Hepatocyte (in vitro differentiated cells): Measurements from ENCODE around the gene ARL15. TPM values are rescaled to one million over a fixed set of nuclear protein-coding genes. Genes with fewer than 3 reads are reported as not detected.

Source experiments
- DNase-seq: peaks from one replicate; pipeline ENCODE4 v3.0.0-alpha.2; 2016; ENCODE audit warnings: low spot score
- H2AFZ ChIP-seq: fragments of 200-600 bp; sonication (generic); 2 replicates; pipeline ENCODE4 v1.6.0; 2016; ENCODE audit warnings: antibody characterized with exemption, mild to moderate bottlenecking
- H3K27ac ChIP-seq: fragments of 200-600 bp; sonication (generic); 2 replicates; pipeline ENCODE4 v1.5.1; 2016; ENCODE audit warnings: mild to moderate bottlenecking
- H3K27me3 ChIP-seq: fragments of 200-600 bp; sonication (generic); 2 replicates; pipeline ENCODE4 v1.6.1; 2016
- H3K36me3 ChIP-seq: fragments of 200-600 bp; sonication (generic); replicated peaks from 2 replicates; pipeline ENCODE4 v1.5.1; 2016; ENCODE audit warnings: low read depth; ENCODE audit not compliant: insufficient read depth
- H3K4me1 ChIP-seq: fragments of 200-600 bp; sonication (generic); 2 replicates; pipeline ENCODE4 v1.5.1; 2016; ENCODE audit warnings: mild to moderate bottlenecking, moderate library complexity; ENCODE audit not compliant: insufficient read depth
- H3K4me2 ChIP-seq: fragments of 200-600 bp; sonication (generic); 2 replicates; pipeline ENCODE4 v1.6.0; 2016
- H3K4me3 ChIP-seq: fragments of 200-600 bp; sonication (generic); 2 replicates; pipeline ENCODE4 v1.5.1; 2016; ENCODE audit warnings: mild to moderate bottlenecking
- H3K79me2 ChIP-seq: fragments of 200-600 bp; sonication (generic); 2 replicates; pipeline ENCODE4 v1.6.0; 2017; ENCODE audit warnings: mild to moderate bottlenecking
- H3K9me2 ChIP-seq: fragments of 200-600 bp; sonication (generic); replicated peaks from 2 replicates; pipeline ENCODE4 v1.6.0; 2017; ENCODE audit warnings: mild to moderate bottlenecking; ENCODE audit not compliant: insufficient read depth
- H3K9me3 ChIP-seq: fragments of 200-600 bp; sonication (generic); 2 replicates; pipeline ENCODE4 v1.5.1; 2016; ENCODE audit warnings: low read depth, mild to moderate bottlenecking
- H4K20me1 ChIP-seq: fragments of 200-600 bp; sonication (generic); 2 replicates; pipeline ENCODE4 v1.6.0; 2016; ENCODE audit warnings: mild to moderate bottlenecking; ENCODE audit not compliant: insufficient read depth, poor library complexity, severe bottlenecking
- CTCF ChIP-seq: fragments of 200-600 bp; sonication (generic); IDR thresholded peaks from 2 replicates; pipeline ENCODE4 v1.5.1; 2016; ENCODE audit warnings: antibody characterized with exemption, mild to moderate bottlenecking; ENCODE audit not compliant: poor library complexity
- EZH2 ChIP-seq: fragments of 200-600 bp; sonication (generic); IDR thresholded peaks from 2 replicates; pipeline ENCODE4 v1.6.1; 2016; ENCODE audit warnings: antibody characterized with exemption, mild to moderate bottlenecking, borderline replicate concordance
- EZH2phosphoT487 ChIP-seq: fragments of 200-600 bp; sonication (generic); IDR thresholded peaks from one replicate; pipeline ENCODE4 v1.6.1; 2018; ENCODE audit warnings: antibody characterized with exemption, mild to moderate bottlenecking, low read depth, moderate library complexity; ENCODE audit not compliant: unreplicated experiment, severe bottlenecking
- WGBS: methylation state at CpG from one replicate; pipeline ENCODE4 v1.1.6; 2016; ENCODE audit warnings: low lambda C conversion rate; ENCODE audit errors: missing lambda C conversion rate; 5-methylcytosine and 5-hydroxymethylcytosine counted together
- polyA plus RNA-seq: library from polyadenylated mRNA; unstranded; fragments of >200 nt; fragmentation: Nextera tagmentation; extraction: Ambion mirVana; gene quantifications from 2 replicates; pipeline ENCODE4 v1.2.1, GENCODE V29; 2016
- total RNA-seq: library from RNA; depleted of rRNA; stranded (reverse); fragments of >200 nt; gene quantifications from 2 replicates; pipeline ENCODE4 v1.2.3, GENCODE V29; 2014

Gene ARL15
- total and polyA plus RNA-seq, 2 experiments from 2014 or later: 13.3 to 66.3 TPM

- H3K4me2 ChIP-seq: no peak overlapping the region
- H3K9me3 ChIP-seq: no peaks in the 10 kb centered on the region
- H3K27me3 ChIP-seq: no peaks in the 10 kb centered on the region
- no peaks in the 10 kb centered on the region for H3K79me2 ChIP-seq
- no peak for TF ChIP-seq EZH2
- no peak for TF ChIP-seq CTCF
- no peak for TF ChIP-seq EZH2phosphoT487
- no peak overlapping the region for H3K4me3 ChIP-seq
- no peaks in the 10 kb centered on the region for H4K20me1 ChIP-seq
- no peak overlapping the region for H3K27ac ChIP-seq
- H3K36me3 ChIP-seq: no peaks in the 10 kb centered on the region
- no peaks in the 10 kb centered on the region for H3K9me2 ChIP-seq
- H3K4me1 ChIP-seq: no peaks in the 10 kb centered on the region
- 100% methylated on average over 1 of the region's 1 CpG for WGBS
- DNase-seq: no peak
- no peak overlapping the region for H2AFZ ChIP-seq
Measured at GRCh38 chr5:53943938-53944337, 366.4 kb downstream of the ARL15 start.

- H3K9me2 ChIP-seq: no peaks in the 10 kb centered on the region
- H3K36me3 ChIP-seq: no peaks in the 10 kb centered on the region
- no peak for TF ChIP-seq EZH2phosphoT487
- H4K20me1 ChIP-seq: no peaks in the 10 kb centered on the region
- H3K9me3 ChIP-seq: no peaks in the 10 kb centered on the region
- H3K27me3 ChIP-seq: no peaks in the 10 kb centered on the region
- no peak overlapping the region for H2AFZ ChIP-seq
- no peak overlapping the region for H3K27ac ChIP-seq
- no peaks in the 10 kb centered on the region for H3K79me2 ChIP-seq
- no peaks in the 10 kb centered on the region for H3K4me1 ChIP-seq
- WGBS: 78% methylated on average over 6 of the region's 6 CpGs
- H3K4me2 ChIP-seq: no peak overlapping the region
- H3K4me3 ChIP-seq: no peak overlapping the region
- no peak for DNase-seq
Measured at GRCh38 chr5:53942724-53943123, 367.6 kb downstream of the ARL15 start.

DNA sequence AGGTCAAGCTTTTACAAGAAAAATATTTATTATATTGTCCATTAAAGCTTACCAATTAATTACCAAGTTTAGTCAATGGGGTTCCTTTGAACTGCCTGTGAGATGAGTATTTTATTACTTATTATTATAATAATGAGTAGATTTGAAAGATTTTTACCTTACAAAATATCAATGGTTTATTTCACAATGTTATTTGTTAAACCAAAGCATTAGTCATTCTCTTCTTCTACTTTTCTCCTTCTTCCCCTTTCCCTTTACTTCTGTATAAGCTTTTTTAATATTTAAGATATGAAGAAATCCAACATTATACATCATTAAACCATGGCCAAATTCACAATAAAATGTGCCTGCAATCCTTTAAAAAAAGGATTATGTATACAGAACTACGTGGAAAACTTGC is 369.5 kb downstream of the ARL15 start:
- H3K9me3 ChIP-seq: no peaks in the 10 kb centered on the region

GRCh38 chr5:53937467-53937866 is 372.9 kb downstream of the ARL15 start:
- H2AFZ ChIP-seq: no peak overlapping the region
- TF ChIP-seq EZH2phosphoT487 (no peak), EZH2 (no peak), CTCF (no peak)
- no peak for DNase-seq
- no peaks in the 10 kb centered on the region for H3K9me3 ChIP-seq
- H3K4me3 ChIP-seq: no peak overlapping the region
- H3K36me3 ChIP-seq: no peaks in the 10 kb centered on the region
- H3K79me2 ChIP-seq: no peaks in the 10 kb centered on the region
- no peaks in the 10 kb centered on the region for H4K20me1 ChIP-seq
- 76% methylated on average over 2 of the region's 2 CpGs for WGBS
- H3K9me2 ChIP-seq: no peaks in the 10 kb centered on the region
- no peak overlapping the region for H3K27ac ChIP-seq
- H3K27me3 ChIP-seq: no peaks in the 10 kb centered on the region
- H3K4me2 ChIP-seq: no peak overlapping the region
- H3K4me1 ChIP-seq: peaks cover 14% of the 10 kb centered on the region

More for the DNA sequence above, 369.5 kb downstream of the ARL15 start:
- Histone ChIP-seq H2AFZ (no peak overlapping the region), H3K4me3 (no peak overlapping the region), H3K36me3 (no peaks in the 10 kb centered on the region), H3K27ac (no peak overlapping the region), H3K4me2 (no peak overlapping the region), H3K27me3 (no peaks in the 10 kb centered on the region), H3K9me2 (no peaks in the 10 kb centered on the region), H4K20me1 (no peaks in the 10 kb centered on the region), H3K4me1 (peaks cover 14% of the 10 kb centered on the region), H3K79me2 (no peaks in the 10 kb centered on the region)
- TF ChIP-seq EZH2 (no peak), CTCF (no peak), EZH2phosphoT487 (no peak)
- 71% methylated on average over 1 of the region's 1 CpG for WGBS
- no peak for DNase-seq
